Hepatic stellate cell (primary cell): ENCODE results near the gene AADAT.
"Not testable (repeated sequence)": the region's sequence is repeated elsewhere in the genome, so short reads cannot be mapped to it uniquely, and the experiment has no call there.

ENCODE experiments used
- DNase-seq: peaks from one replicate; pipeline ENCODE4 v3.0.0; 2011; ENCODE audit warnings: low spot score

The AADAT gene

GRCh38 chr4:170089274-170089667 is 485 bp downstream of the AADAT start:
- DNase-seq: peak; percentile 30

GRCh38 chr4:170088716-170089115 is 1.0 kb downstream of the AADAT start:
- no peak for DNase-seq

GRCh38 chr4:170087163-170087700 is 2.5 kb downstream of the AADAT start:
- DNase-seq: no peak

DNA sequence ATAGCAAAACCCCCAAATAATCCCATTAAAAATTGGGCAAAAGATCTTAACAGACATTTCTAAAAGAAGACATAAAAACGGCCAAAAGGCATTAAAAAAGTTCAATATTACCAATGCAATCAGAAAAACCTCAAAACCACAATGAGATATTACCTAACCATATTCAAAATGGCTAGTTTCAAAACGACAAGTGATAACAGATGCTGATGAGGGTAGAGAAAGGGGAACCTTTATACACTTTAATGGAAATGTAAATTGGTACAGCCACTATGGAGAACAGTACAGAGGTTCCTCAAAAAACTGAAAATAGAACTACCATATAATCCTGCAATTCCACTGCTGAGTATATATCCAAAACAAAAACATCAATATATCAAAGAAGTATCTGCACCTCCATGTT is 6.2 kb downstream of the AADAT start:
- DNase-seq: no peak

DNA sequence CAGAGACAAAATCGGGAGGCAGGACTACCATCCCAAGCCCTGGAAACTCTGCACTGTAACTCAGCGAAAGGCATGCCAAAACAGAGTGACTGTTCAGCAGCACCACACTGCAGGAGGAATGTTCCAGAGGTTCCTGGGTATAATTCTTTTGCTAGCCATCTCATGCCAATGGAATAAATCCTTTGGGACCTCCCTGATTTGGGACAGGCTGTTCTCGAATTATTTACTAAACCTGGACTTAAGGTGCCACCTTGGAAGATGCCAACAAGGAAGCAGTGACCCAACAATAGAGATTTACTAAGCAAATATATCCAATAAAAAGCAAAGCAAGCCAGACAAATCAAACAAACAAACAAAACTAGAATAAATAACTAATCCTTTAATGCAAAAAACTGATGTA is 9.3 kb downstream of the AADAT start:
- DNase-seq: no peak

DNA sequence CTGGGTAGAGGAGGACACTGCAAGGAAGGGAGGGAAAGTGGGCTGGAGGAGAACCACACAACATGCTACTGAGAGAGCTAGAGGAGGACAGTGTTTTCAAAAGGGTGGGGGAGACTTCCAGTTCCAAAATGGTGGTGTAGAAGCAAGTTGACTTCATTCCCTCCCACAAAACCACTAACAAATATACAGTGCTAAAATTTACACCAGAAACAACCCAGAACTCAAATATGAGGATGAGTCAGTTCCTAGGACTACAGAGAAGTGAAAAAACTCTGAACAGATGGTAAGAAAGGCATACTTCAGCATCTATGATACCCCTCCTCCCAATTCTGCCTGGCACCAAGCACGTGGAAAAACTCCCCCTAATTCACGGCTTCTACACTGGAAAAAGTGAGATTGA is 9.8 kb downstream of the AADAT start:
- no peak for DNase-seq

DNA sequence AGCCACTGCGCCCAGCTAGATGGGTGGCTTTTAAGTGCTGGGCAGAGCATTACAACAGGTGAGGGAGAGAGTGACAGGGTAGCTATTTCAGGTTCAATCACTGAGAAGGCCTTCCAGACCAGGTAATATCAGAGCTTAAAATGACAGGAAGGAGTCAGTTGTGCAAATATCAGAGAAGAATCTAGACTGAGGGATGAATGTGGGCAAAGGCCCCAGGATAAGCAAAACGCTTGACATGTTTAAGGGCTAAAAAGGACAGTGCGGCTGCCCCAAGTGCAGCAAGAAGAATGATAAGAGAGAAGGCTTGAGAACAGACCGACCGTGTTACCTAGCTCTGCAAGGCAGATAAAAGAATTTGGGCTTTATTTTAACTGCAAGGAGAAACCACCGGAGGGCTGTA is 18.6 kb downstream of the AADAT start:
- DNase-seq: no peak

GRCh38 chr4:170068438-170069128 is 21.2 kb downstream of the AADAT start:
- no peak for DNase-seq

DNA sequence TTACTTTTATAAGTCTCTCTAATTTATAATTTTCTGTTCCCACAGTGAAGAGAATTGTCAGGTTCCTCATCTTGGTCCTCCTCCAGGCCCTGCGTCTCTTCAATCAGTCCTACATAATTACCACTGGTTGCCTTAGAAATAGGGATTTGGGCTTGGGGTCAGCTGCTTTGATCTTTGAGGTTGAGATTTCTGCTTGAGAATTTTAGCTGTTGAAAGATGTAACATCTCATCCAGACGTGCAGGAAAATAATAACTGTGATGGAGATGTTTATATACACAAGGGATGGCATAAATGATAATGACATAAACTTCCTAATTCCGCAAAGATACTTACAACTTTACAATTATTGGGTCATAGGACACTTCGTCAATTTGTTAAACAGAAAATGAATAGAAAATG is 30.3 kb downstream of the AADAT start:
- DNase-seq: no peak

GRCh38 chr4:170058826-170059225 is 30.9 kb downstream of the AADAT start:
- no peak for DNase-seq

GRCh38 chr4:170057866-170058265 is 31.9 kb downstream of the AADAT start:
- DNase-seq: no peak

DNA sequence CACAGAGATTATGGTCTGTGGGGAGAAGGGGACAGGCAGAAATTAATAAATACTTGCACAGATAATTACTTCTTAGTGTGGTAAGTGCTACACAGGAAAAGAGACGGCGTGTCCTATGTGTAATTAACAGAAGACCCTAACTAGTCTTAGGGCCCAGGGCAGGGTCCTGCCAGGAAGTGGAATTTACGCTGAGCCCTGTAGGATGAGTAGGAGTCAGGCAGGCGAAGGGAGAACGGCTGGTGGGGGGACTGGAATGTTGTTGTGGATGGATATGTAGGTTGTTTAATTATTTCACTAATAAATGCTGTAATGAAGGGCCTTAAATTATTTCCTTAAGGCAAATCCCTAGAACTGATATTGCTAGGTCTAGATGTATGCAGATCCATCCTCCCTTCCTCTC is 36.8 kb downstream of the AADAT start:
- no peak for DNase-seq

DNA sequence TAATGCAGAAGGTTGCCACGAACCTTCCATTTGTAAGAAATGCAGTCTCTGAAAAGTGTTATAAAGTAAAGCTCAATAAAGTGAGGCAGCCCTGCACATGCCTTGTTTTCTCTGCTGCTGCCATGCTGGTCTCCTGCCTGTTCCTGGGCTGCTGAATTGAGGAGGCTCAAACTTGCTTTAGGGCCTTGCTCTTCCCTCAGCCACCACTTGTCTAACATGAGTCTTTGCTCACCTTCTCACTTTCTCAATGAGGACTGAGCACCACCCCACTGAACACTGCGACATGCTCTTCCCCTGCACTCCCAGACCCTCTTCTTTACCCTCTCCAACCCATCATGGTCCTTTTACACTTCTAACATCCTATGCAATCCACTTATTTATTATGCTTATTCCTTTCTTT is 38.4 kb downstream of the AADAT start:
- DNase-seq: no peak

GRCh38 chr4:170049766-170050165 is 40.0 kb downstream of the AADAT start:
- DNase-seq: no peak

- peak; percentile 27 for DNase-seq
These were observed 41.9 kb downstream of the AADAT start for GRCh38 chr4:170047771-170048354.

- DNase-seq: not testable (repeated sequence)
These were observed 43.6 kb downstream of the AADAT start for GRCh38 chr4:170046156-170046555.

GRCh38 chr4:170040031-170040680 is 49.6 kb downstream of the AADAT start:
- no peak for DNase-seq

DNA sequence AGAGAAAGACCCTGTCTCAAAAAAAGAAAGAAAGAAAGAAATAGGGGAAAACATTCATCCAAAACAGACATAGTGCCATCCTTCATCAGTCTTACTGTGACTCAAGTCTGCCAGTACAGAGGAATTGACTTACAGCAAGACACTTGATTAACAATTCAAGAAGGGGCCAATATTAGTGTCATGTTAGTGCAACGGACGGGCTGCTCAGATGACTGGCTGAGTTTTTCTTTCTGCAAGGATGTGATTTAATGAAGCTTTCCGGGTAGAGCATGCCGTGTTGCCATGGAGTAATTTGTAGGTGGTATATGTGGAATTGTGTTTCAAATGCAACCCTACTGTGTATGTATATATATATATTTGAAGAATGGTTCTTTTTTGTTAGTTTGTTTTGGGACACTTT is 51.0 kb downstream of the AADAT start:
- no peak for DNase-seq

- DNase-seq: no peak
These were observed 51.5 kb downstream of the AADAT start for GRCh38 chr4:170038232-170038631.

DNA sequence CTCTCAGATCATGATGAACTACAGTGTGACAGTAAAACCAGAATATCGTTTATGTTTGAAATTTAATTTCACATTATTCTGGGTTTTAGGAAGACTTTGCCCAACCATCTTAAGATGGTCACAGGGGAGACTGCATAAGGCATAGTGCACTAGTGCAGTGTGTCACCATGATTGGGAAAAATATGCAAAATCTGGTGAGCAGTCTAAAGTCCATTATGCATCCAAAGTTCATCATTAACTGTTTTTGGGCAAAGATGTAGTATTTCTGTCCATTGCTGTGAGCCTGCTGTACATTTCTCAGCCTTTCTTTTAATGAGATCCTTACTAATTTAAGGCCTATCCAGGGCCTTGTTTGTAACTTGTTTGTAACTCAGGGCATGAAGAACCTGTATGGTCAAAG is 52.3 kb downstream of the AADAT start:
- DNase-seq: no peak

GRCh38 chr4:170035845-170036244 is 53.9 kb downstream of the AADAT start:
- no peak for DNase-seq

GRCh38 chr4:170035231-170035630 is 54.5 kb downstream of the AADAT start:
- no peak for DNase-seq

DNA sequence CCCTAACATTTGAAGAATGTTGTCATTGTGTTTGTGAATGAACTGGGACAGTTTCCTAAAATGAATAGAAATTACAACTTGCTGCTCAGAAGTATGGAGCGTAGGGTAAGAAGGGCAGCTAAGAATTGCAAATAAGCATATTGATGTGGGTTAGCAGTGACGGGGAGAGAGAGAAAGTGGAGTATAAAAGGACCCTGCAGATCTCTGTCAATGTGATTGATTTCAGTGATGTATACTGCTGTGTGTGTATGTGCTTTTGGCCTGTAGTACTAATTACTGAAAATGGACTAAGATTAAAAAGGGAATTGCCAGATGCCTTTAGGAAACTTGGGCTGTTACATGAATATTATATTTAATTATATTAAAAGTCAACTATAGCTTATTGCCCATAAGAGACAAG is 55.8 kb downstream of the AADAT start:
- DNase-seq: no peak
